Measurements from ENCODE around the gene ZNF577.

ZNF577 gene

GRCh38 chr19:51887522-51888498, at the start of gene ZNF577:
Gene ZNF577, minus strand, starts transcription at chr19:51887951. Its CDS starts 7,569 bp downstream, at chr19:51880382.
- Histone ChIP-seq H3K4me1 (ENCODE audit: control insufficient read depth in 2 of 2, insufficient read depth in 2 of 2, low read length in 2 of 2) (peaks cover 0 to 3% of the 10 kb centered on the region in 2 donors), H3K4me3 (ENCODE audit: low read length in 2 of 2) (peak within 1 kb of the TSS; percentile 73 to 96), H3K27ac (ENCODE audit: low read depth in 2 of 2, low read length in 2 of 2) (peak within 1 kb of the TSS; percentile 16 to 72), H3K27me3 (ENCODE audit: control insufficient read depth in 2 of 2, insufficient read depth in 2 of 2, low read length in 2 of 2) (no peaks in the 10 kb centered on the region), H3K9me3 (ENCODE audit: control insufficient read depth in 2 of 2, low read length in 2 of 2) (peaks cover 30 to 34% of the 10 kb centered on the region in 2 donors), H3K36me3 (ENCODE audit: control insufficient read depth in 2 of 2, insufficient read depth in 2 of 2, low read length in 2 of 2) (peaks cover 27 to 30% of the 10 kb centered on the region in 2 donors), H3K9ac (ENCODE audit: low read depth in 1 of 2, low read length in 2 of 2) (peak within 1 kb of the TSS; percentile 73 to 84)

DNA sequence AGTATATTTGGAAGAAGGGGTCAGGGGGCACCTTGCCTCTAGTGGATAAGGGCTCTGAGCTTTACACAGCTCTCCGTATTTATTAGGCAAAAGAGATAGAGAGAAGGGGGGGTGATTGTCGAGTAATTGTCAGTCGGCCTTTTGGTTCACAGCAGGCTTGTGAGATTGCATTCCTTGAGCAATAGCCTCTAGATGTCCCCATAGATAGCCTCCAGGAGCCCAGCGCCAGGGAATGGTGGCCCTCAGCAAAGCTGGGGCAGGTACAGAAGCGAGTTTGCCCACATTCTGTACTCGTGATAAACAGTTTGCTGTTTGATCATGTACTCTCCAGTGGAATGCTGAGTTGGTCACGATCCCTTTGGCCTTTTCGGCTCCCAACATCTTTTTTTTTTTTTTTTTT, 44.2 kb upstream of the ZNF577 start:
- Histone ChIP-seq H3K4me1 (ENCODE audit: control insufficient read depth in 2 of 2, insufficient read depth in 2 of 2, low read length in 2 of 2) (peaks cover 7 to 9% of the 10 kb centered on the region in 2 donors), H3K27ac (ENCODE audit: low read depth in 2 of 2, low read length in 2 of 2) (no peak overlapping the region), H3K4me3 (ENCODE audit: low read length in 2 of 2) (no peak overlapping the region), H3K27me3 (ENCODE audit: control insufficient read depth in 2 of 2, insufficient read depth in 2 of 2, low read length in 2 of 2) (no peaks in the 10 kb centered on the region), H3K36me3 (ENCODE audit: control insufficient read depth in 2 of 2, insufficient read depth in 2 of 2, low read length in 2 of 2) (peaks cover 63 to 64% of the 10 kb centered on the region in 2 donors), H3K9me3 (ENCODE audit: control insufficient read depth in 2 of 2, low read length in 2 of 2) (peaks cover 19 to 30% of the 10 kb centered on the region in 2 donors), H3K9ac (ENCODE audit: low read depth in 1 of 2, low read length in 2 of 2) (no peak overlapping the region)

DNA sequence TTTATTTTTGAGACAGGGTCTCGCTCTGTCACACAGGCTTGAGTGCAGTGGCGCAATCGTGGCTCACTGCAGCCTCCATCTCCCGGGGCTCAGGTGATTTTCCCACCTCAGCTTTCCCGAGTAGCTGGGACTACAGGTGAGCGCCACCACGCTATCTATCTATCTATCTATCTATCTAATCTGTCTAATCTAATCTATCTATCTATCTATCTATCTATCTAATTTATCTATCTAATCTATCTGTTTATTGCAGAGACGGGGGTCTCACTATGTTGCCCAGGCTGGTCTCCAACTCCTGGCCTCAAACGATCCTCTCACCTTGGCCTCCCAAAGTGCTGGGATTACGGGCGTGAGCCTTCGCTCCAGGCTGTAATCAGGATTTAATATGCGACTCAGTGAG, 40.1 kb upstream of the ZNF577 start:
- Histone ChIP-seq H3K9ac (ENCODE audit: low read depth in 1 of 2, low read length in 2 of 2) (peak overlapping the region; percentile 90 to 93), H3K27ac (ENCODE audit: low read depth in 2 of 2, low read length in 2 of 2) (peak overlapping the region in 1 of 2 donors; percentile 91), H3K27me3 (ENCODE audit: control insufficient read depth in 2 of 2, insufficient read depth in 2 of 2, low read length in 2 of 2) (no peaks in the 10 kb centered on the region), H3K9me3 (ENCODE audit: control insufficient read depth in 2 of 2, low read length in 2 of 2) (peaks cover 4 to 25% of the 10 kb centered on the region in 2 donors), H3K4me1 (ENCODE audit: control insufficient read depth in 2 of 2, insufficient read depth in 2 of 2, low read length in 2 of 2) (peaks cover 7 to 9% of the 10 kb centered on the region in 2 donors), H3K4me3 (ENCODE audit: low read length in 2 of 2) (peak overlapping the region; percentile 86 to 99), H3K36me3 (ENCODE audit: control insufficient read depth in 2 of 2, insufficient read depth in 2 of 2, low read length in 2 of 2) (peaks cover 25 to 26% of the 10 kb centered on the region in 2 donors)

- Histone ChIP-seq H3K9me3 (ENCODE audit: control insufficient read depth in 2 of 2, low read length in 2 of 2) (peaks cover 9 to 27% of the 10 kb centered on the region in 2 donors), H3K9ac (ENCODE audit: low read depth in 1 of 2, low read length in 2 of 2) (peak within 1 kb of the TSS; percentile 90 to 93), H3K27ac (ENCODE audit: low read depth in 2 of 2, low read length in 2 of 2) (peak within 1 kb of the TSS; percentile 88 to 91), H3K4me1 (ENCODE audit: control insufficient read depth in 2 of 2, insufficient read depth in 2 of 2, low read length in 2 of 2) (peaks cover 7 to 9% of the 10 kb centered on the region in 2 donors), H3K4me3 (ENCODE audit: low read length in 2 of 2) (peak within 1 kb of the TSS; percentile 86 to 99), H3K36me3 (ENCODE audit: control insufficient read depth in 2 of 2, insufficient read depth in 2 of 2, low read length in 2 of 2) (peaks cover 18 to 20% of the 10 kb centered on the region in 2 donors), H3K27me3 (ENCODE audit: control insufficient read depth in 2 of 2, insufficient read depth in 2 of 2, low read length in 2 of 2) (no peaks in the 10 kb centered on the region)
Observed at GRCh38 chr19:51926784-51927741, 39.3 kb upstream of the ZNF577 start, which contains the start of gene ZNF613. Gene ZNF613, plus strand, starts transcription at chr19:51927472. Its CDS starts 8,749 bp downstream, at chr19:51936221.

- Histone ChIP-seq H3K36me3 (ENCODE audit: control insufficient read depth in 2 of 2, insufficient read depth in 2 of 2, low read length in 2 of 2) (peaks cover 14 to 16% of the 10 kb centered on the region in 2 donors), H3K4me1 (ENCODE audit: control insufficient read depth in 2 of 2, insufficient read depth in 2 of 2, low read length in 2 of 2) (peaks cover 7 to 9% of the 10 kb centered on the region in 2 donors), H3K9ac (ENCODE audit: low read depth in 1 of 2, low read length in 2 of 2) (peak overlapping the region; percentile 90 to 93), H3K9me3 (ENCODE audit: control insufficient read depth in 2 of 2, low read length in 2 of 2) (peaks cover 13 to 31% of the 10 kb centered on the region in 2 donors), H3K27ac (ENCODE audit: low read depth in 2 of 2, low read length in 2 of 2) (peak overlapping the region; percentile 88 to 91), H3K4me3 (ENCODE audit: low read length in 2 of 2) (peak overlapping the region; percentile 86 to 99), H3K27me3 (ENCODE audit: control insufficient read depth in 2 of 2, insufficient read depth in 2 of 2, low read length in 2 of 2) (no peaks in the 10 kb centered on the region)
Observed at GRCh38 chr19:51926426-51926783, 38.7 kb upstream of the ZNF577 start.

GRCh38 chr19:51921949-51922348, 34.2 kb upstream of the ZNF577 start:
- Histone ChIP-seq H3K27me3 (ENCODE audit: control insufficient read depth in 2 of 2, insufficient read depth in 2 of 2, low read length in 2 of 2) (no peaks in the 10 kb centered on the region), H3K36me3 (ENCODE audit: control insufficient read depth in 2 of 2, insufficient read depth in 2 of 2, low read length in 2 of 2) (no peaks in the 10 kb centered on the region), H3K4me3 (ENCODE audit: low read length in 2 of 2) (no peak overlapping the region), H3K9me3 (ENCODE audit: control insufficient read depth in 2 of 2, low read length in 2 of 2) (peaks cover 26 to 41% of the 10 kb centered on the region in 2 donors), H3K4me1 (ENCODE audit: control insufficient read depth in 2 of 2, insufficient read depth in 2 of 2, low read length in 2 of 2) (no peaks in the 10 kb centered on the region), H3K9ac (ENCODE audit: low read depth in 1 of 2, low read length in 2 of 2) (no peak overlapping the region), H3K27ac (ENCODE audit: low read depth in 2 of 2, low read length in 2 of 2) (no peak overlapping the region)

GRCh38 chr19:51919606-51920005, 31.9 kb upstream of the ZNF577 start:
- no peak overlapping the region for H3K4me3 ChIP-seq (ENCODE audit: low read length in 2 of 2)
- H3K27ac ChIP-seq (ENCODE audit: low read depth in 2 of 2, low read length in 2 of 2), result no peak overlapping the region
- no peaks in the 10 kb centered on the region for H3K27me3 ChIP-seq (ENCODE audit: control insufficient read depth in 2 of 2, insufficient read depth in 2 of 2, low read length in 2 of 2)
- H3K9me3 ChIP-seq (ENCODE audit: control insufficient read depth in 2 of 2, low read length in 2 of 2), result peaks cover 41 to 56% of the 10 kb centered on the region in 2 donors
- H3K36me3 ChIP-seq (ENCODE audit: control insufficient read depth in 2 of 2, insufficient read depth in 2 of 2, low read length in 2 of 2), result no peaks in the 10 kb centered on the region
- no peak overlapping the region for H3K9ac ChIP-seq (ENCODE audit: low read depth in 1 of 2, low read length in 2 of 2)
- no peaks in the 10 kb centered on the region for H3K4me1 ChIP-seq (ENCODE audit: control insufficient read depth in 2 of 2, insufficient read depth in 2 of 2, low read length in 2 of 2)

GRCh38 chr19:51916167-51916566, 28.4 kb upstream of the ZNF577 start:
- Histone ChIP-seq H3K4me1 (ENCODE audit: control insufficient read depth in 2 of 2, insufficient read depth in 2 of 2, low read length in 2 of 2) (no peaks in the 10 kb centered on the region), H3K27ac (ENCODE audit: low read depth in 2 of 2, low read length in 2 of 2) (no peak overlapping the region), H3K27me3 (ENCODE audit: control insufficient read depth in 2 of 2, insufficient read depth in 2 of 2, low read length in 2 of 2) (no peaks in the 10 kb centered on the region), H3K36me3 (ENCODE audit: control insufficient read depth in 2 of 2, insufficient read depth in 2 of 2, low read length in 2 of 2) (no peaks in the 10 kb centered on the region), H3K4me3 (ENCODE audit: low read length in 2 of 2) (no peak overlapping the region), H3K9me3 (ENCODE audit: control insufficient read depth in 2 of 2, low read length in 2 of 2) (peaks cover 37 to 38% of the 10 kb centered on the region in 2 donors), H3K9ac (ENCODE audit: low read depth in 1 of 2, low read length in 2 of 2) (no peak overlapping the region)

DNA sequence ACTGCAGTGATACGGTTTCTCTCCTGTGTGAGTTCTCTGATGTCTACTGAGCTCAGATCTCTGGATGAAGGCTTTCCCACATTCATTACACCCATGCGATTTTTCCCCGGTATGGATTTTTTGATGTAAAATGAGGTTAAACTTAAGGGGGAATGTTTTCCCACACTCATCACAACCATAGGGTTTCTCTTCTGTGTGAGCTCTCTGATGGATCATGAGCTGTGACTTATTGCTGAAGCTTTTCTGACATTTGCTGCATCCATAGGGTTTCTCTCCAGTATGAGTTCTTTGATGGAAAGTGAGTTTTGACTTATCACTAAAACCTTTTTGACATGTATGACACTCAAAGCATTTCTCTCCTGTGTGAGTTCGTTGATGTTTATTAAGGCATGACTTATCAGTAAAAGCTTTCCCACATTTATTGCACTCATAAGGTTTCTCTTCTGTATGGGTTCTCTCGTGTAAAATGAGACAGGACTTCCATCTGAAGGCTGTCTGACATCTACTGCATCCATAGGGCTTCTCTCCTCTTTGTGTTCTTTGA, 27.6 kb upstream of the ZNF577 start:
- Histone ChIP-seq H3K27me3 (ENCODE audit: control insufficient read depth in 2 of 2, insufficient read depth in 2 of 2, low read length in 2 of 2) (no peaks in the 10 kb centered on the region), H3K9ac (ENCODE audit: low read depth in 1 of 2, low read length in 2 of 2) (no peak overlapping the region), H3K27ac (ENCODE audit: low read depth in 2 of 2, low read length in 2 of 2) (no peak overlapping the region), H3K9me3 (ENCODE audit: control insufficient read depth in 2 of 2, low read length in 2 of 2) (peaks cover 33% of the 10 kb centered on the region in 2 donors), H3K4me3 (ENCODE audit: low read length in 2 of 2) (no peak overlapping the region), H3K4me1 (ENCODE audit: control insufficient read depth in 2 of 2, insufficient read depth in 2 of 2, low read length in 2 of 2) (no peaks in the 10 kb centered on the region), H3K36me3 (ENCODE audit: control insufficient read depth in 2 of 2, insufficient read depth in 2 of 2, low read length in 2 of 2) (no peaks in the 10 kb centered on the region)

Data from mucosa of rectum (tissue), 2 donors.